SK-N-SH treated with all-trans-retinoic acid at 6 μM for 48 hours (cell line): ENCODE results near the gene CPXM2.

ENCODE experiments used
- ATAC-seq: fragments of 200-7000 bp; cut with Tn5 transposase; 3 replicates; pipeline ENCODE4 v1.9.1; 2020; ENCODE audit warnings: mild to moderate bottlenecking, moderate library complexity
- ARNTL ChIP-seq: fragments of 450-650 bp; formaldehyde crosslinking; IDR thresholded peaks from 2 replicates; pipeline ENCODE4 v1.5.0; 2020; ENCODE audit warnings: low read depth, mild to moderate bottlenecking, moderate library complexity, borderline replicate concordance
- BACH2 ChIP-seq: fragments of 250-450 bp; sonication (Bioruptor Pico); IDR thresholded peaks from 2 replicates; pipeline ENCODE4 v1.9.0; 2021; ENCODE audit warnings: mild to moderate bottlenecking, borderline replicate concordance
- CSDC2 ChIP-seq: fragments of 250-450 bp; sonication (Bioruptor Pico); IDR thresholded peaks from 2 replicates; pipeline ENCODE4 v1.5.0; 2020; ENCODE audit warnings: mild to moderate bottlenecking, moderate library complexity
- ESRRG ChIP-seq: fragments of 250-450 bp; sonication (Bioruptor Pico); IDR thresholded peaks from 2 replicates; pipeline ENCODE4 v1.6.1; 2021; ENCODE audit warnings: mild to moderate bottlenecking
- GLIS3 ChIP-seq: fragments of 250-450 bp; sonication (Bioruptor Pico); IDR thresholded peaks from 2 replicates; pipeline ENCODE4 v1.5.0; 2020; ENCODE audit warnings: mild to moderate bottlenecking, moderate library complexity
- ISL1 ChIP-seq: fragments of 250-450 bp; sonication (Bioruptor Pico); IDR thresholded peaks from 2 replicates; pipeline ENCODE4 v2.1.2; 2022; ENCODE audit warnings: mild to moderate bottlenecking, moderate library complexity
- PATZ1 ChIP-seq: fragments of 250-450 bp; sonication (Bioruptor Pico); IDR thresholded peaks from 2 replicates; pipeline ENCODE4 v1.8.0; 2020; ENCODE audit warnings: mild to moderate bottlenecking, moderate library complexity, borderline replicate concordance
- POU6F1 ChIP-seq: fragments of 250-450 bp; sonication (Bioruptor Pico); IDR thresholded peaks from 2 replicates; pipeline ENCODE4 v1.8.0; 2021; ENCODE audit warnings: low read depth, mild to moderate bottlenecking, moderate library complexity, borderline replicate concordance
- PPARA ChIP-seq: fragments of 250-450 bp; sonication (Bioruptor Pico); IDR thresholded peaks from 2 replicates; pipeline ENCODE4 v1.5.0; 2020; ENCODE audit warnings: mild to moderate bottlenecking, borderline replicate concordance
- RARB ChIP-seq: fragments of 250-450 bp; sonication (Bioruptor Pico); IDR thresholded peaks from 2 replicates; pipeline ENCODE4 v1.8.0; 2021; ENCODE audit warnings: mild to moderate bottlenecking, moderate library complexity
- SNAI2 ChIP-seq: fragments of 250-450 bp; sonication (Bioruptor Pico); IDR thresholded peaks from 2 replicates; pipeline ENCODE4 v1.5.0; 2020; ENCODE audit warnings: mild to moderate bottlenecking, moderate library complexity
- TCF4 ChIP-seq: fragments of 250-450 bp; sonication (Bioruptor Pico); IDR thresholded peaks from 2 replicates; pipeline ENCODE4 v1.8.0; 2021; ENCODE audit warnings: mild to moderate bottlenecking, moderate library complexity, borderline replicate concordance
- TOX ChIP-seq: fragments of 250-450 bp; sonication (Bioruptor Pico); IDR thresholded peaks from 2 replicates; pipeline ENCODE4 v1.8.0; 2021; ENCODE audit warnings: mild to moderate bottlenecking, moderate library complexity, borderline replicate concordance
- TSHZ2 ChIP-seq: fragments of 250-450 bp; sonication (Bioruptor Pico); IDR thresholded peaks from 2 replicates; pipeline ENCODE4 v1.5.0; 2020; ENCODE audit warnings: mild to moderate bottlenecking, moderate library complexity
- ZC3H10 ChIP-seq: fragments of 250-450 bp; sonication (Bioruptor Pico); IDR thresholded peaks from 2 replicates; pipeline ENCODE4 v1.5.1; 2021; ENCODE audit warnings: mild to moderate bottlenecking, moderate library complexity
- ZFP3 ChIP-seq: fragments of 250-450 bp; sonication (Bioruptor Pico); IDR thresholded peaks from 2 replicates; pipeline ENCODE4 v1.5.0; 2020; ENCODE audit warnings: mild to moderate bottlenecking, moderate library complexity
- ZFP30 ChIP-seq: fragments of 450-650 bp; formaldehyde crosslinking; IDR thresholded peaks from 2 replicates; pipeline ENCODE4 v1.5.0; 2022; ENCODE audit warnings: mild to moderate bottlenecking, moderate library complexity
- ZNF565 ChIP-seq: fragments of 450-650 bp; formaldehyde crosslinking; conservative IDR thresholded peaks from 2 replicates; pipeline ENCODE4 v1.5.0; 2020; ENCODE audit warnings: low read depth, mild to moderate bottlenecking, moderate library complexity
- ZNF70 ChIP-seq: fragments of 450-650 bp; formaldehyde crosslinking; IDR thresholded peaks from 2 replicates; pipeline ENCODE4 v1.5.0; 2020; ENCODE audit warnings: mild to moderate bottlenecking, moderate library complexity
- TF ChIP-seq, protein P1 (sequence below): fragments of 250-450 bp; sonication (Bioruptor Pico); IDR thresholded peaks from 2 replicates; pipeline ENCODE4 v1.5.1; 2021; ENCODE audit warnings: mild to moderate bottlenecking, moderate library complexity

The CPXM2 gene

GRCh38 chr10:123840714-123841113 lies 50.9 kb downstream of the CPXM2 start:
- no peak for TF ChIP-seq PATZ1 (CRISPR knock-in tag)
- TF ChIP-seq ZNF70, result no peak
- TF ChIP-seq ESRRG (CRISPR knock-in tag), result no peak
- no peak for TF ChIP-seq PPARA
- TF ChIP-seq TOX, result no peak
- TF ChIP-seq ZC3H10 (CRISPR knock-in tag), result no peak
- no peak for TF ChIP-seq ZFP30 (CRISPR knock-in tag)
- TF ChIP-seq GLIS3, result no peak
- no peak for TF ChIP-seq ZNF565
- no peak for TF ChIP-seq POU6F1 (CRISPR knock-in tag)
- ATAC-seq, result no peak

GRCh38 chr10:123838596-123839310 lies 52.9 kb downstream of the CPXM2 start:
- no peak for TF ChIP-seq ARNTL
- TF ChIP-seq SNAI2 (CRISPR knock-in tag), result no peak
- TF ChIP-seq POU6F1 (CRISPR knock-in tag), result no peak
- no peak for TF ChIP-seq RARB (CRISPR knock-in tag)
- no peak for TF ChIP-seq ZNF565
- TF ChIP-seq ZC3H10 (CRISPR knock-in tag), result no peak
- no peak for TF ChIP-seq PATZ1 (CRISPR knock-in tag)
- TF ChIP-seq TOX, result no peak
- TF ChIP-seq, protein P1, sequence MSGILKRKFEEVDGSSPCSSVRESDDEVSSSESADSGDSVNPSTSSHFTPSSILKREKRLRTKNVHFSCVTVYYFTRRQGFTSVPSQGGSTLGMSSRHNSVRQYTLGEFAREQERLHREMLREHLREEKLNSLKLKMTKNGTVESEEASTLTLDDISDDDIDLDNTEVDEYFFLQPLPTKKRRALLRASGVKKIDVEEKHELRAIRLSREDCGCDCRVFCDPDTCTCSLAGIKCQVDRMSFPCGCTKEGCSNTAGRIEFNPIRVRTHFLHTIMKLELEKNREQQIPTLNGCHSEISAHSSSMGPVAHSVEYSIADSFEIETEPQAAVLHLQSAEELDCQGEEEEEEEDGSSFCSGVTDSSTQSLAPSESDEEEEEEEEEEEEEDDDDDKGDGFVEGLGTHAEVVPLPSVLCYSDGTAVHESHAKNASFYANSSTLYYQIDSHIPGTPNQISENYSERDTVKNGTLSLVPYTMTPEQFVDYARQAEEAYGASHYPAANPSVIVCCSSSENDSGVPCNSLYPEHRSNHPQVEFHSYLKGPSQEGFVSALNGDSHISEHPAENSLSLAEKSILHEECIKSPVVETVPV, result no peak
- TF ChIP-seq TSHZ2, result no peak
- no peak for TF ChIP-seq ZNF70
- no peak for TF ChIP-seq BACH2 (CRISPR knock-in tag)
- no peak for TF ChIP-seq ZFP3 (CRISPR knock-in tag)
- TF ChIP-seq ISL1 (CRISPR knock-in tag), result no peak
- TF ChIP-seq ZFP30 (CRISPR knock-in tag), result no peak
- no peak for TF ChIP-seq GLIS3
- no peak for TF ChIP-seq TCF4
- no peak for TF ChIP-seq CSDC2 (CRISPR knock-in tag)
- no peak for ATAC-seq
